K562 (cell line): ENCODE measurements around the gene XYLB. TPM values are rescaled to one million over a fixed set of nuclear protein-coding genes. Genes with fewer than 3 reads are reported as not detected.
A peak's percentile ranks its signal among the peaks of the same experiment; 100 is the strongest.

Experiments used
- CEBPB ChIP-seq: fragments of 450-650 bp; IDR thresholded peaks from 2 replicates; pipeline ENCODE4 v1.6.1; 2016; ENCODE audit warnings: missing genetic modification characterization, missing compliant biosample characterization
- CREM ChIP-seq: IDR thresholded peaks from 2 replicates; pipeline ENCODE4 v1.6.1; 2014; ENCODE audit warnings: antibody characterized with exemption, low read depth
- CTBP1 ChIP-seq: fragments of 450-650 bp; IDR thresholded peaks from 2 replicates; pipeline ENCODE4 v1.6.1; 2016; ENCODE audit warnings: borderline replicate concordance
- ETV6 ChIP-seq, 3 experiments: fragments of 150-350 bp in 1 of 3; sonication (generic) in 1 of 3; formaldehyde crosslinking in 1 of 3; IDR thresholded peaks; 2 replicates each; pipeline versions ENCODE4 v1.6.1 to v1.8.0; 2014 to 2022; ENCODE audit warnings: borderline replicate concordance in 2 of 3, low read depth in 2 of 3, antibody characterized with exemption in 1 of 3, low read length in 1 of 3, mild to moderate bottlenecking in 1 of 3, missing genetic modification reagents in 1 of 3
- HDAC3 ChIP-seq: fragments of 450-650 bp; IDR thresholded peaks from 2 replicates; pipeline ENCODE4 v1.6.1; 2018; ENCODE audit warnings: borderline replicate concordance, mild to moderate bottlenecking, moderate library complexity; ENCODE audit not compliant: partially characterized antibody
- MECOM ChIP-seq: fragments of 250-450 bp; sonication (Bioruptor Pico); IDR thresholded peaks from 2 replicates; pipeline ENCODE4 v1.8.0; 2022; ENCODE audit warnings: inconsistent platforms
- NCOA6 ChIP-seq: fragments of 450-650 bp; IDR thresholded peaks from 2 replicates; pipeline ENCODE4 v1.6.1; 2017; ENCODE audit warnings: mild to moderate bottlenecking
- PHF21A ChIP-seq: fragments of 450-650 bp; IDR thresholded peaks from 2 replicates; pipeline ENCODE4 v1.6.1; 2017; ENCODE audit warnings: low read depth, borderline replicate concordance
- PHTF2 ChIP-seq: fragments of 250-450 bp; sonication (Bioruptor Pico); IDR thresholded peaks from 2 replicates; pipeline ENCODE4 v1.5.0; 2021; ENCODE audit warnings: mild to moderate bottlenecking
- PTRF ChIP-seq: fragments of 450-650 bp; IDR thresholded peaks from 2 replicates; pipeline ENCODE4 v1.6.1; 2016; ENCODE audit warnings: mild to moderate bottlenecking, missing genetic modification characterization, missing compliant biosample characterization
- TAF15 ChIP-seq: fragments of 200-400 bp; formaldehyde crosslinking; IDR thresholded peaks from 2 replicates; pipeline ENCODE4 v1.6.1; 2017; ENCODE audit warnings: mild to moderate bottlenecking, low read depth, low read length, moderate library complexity
- TBL1XR1 ChIP-seq, 2 experiments: IDR thresholded peaks; 2 replicates each; pipeline ENCODE4 v1.6.1; 2012; ENCODE audit warnings: improper control_type of control experiment in 2 of 2, low read length in 2 of 2, mild to moderate bottlenecking in 1 of 2
- ZNF165 ChIP-seq: fragments of 250-450 bp; sonication (Bioruptor Pico); IDR thresholded peaks from 2 replicates; pipeline ENCODE4 v1.4.0; 2020; ENCODE audit warnings: borderline replicate concordance
- ZNF23 ChIP-seq: fragments of 250-450 bp; sonication (Bioruptor Pico); IDR thresholded peaks from 2 replicates; pipeline ENCODE4 v1.4.0; 2020; ENCODE audit warnings: mild to moderate bottlenecking
- polyA plus RNA-seq, 8 experiments: library from polyadenylated mRNA; depleted of rRNA in 4 of 8; stranded (reverse) in 5 of 8; unstranded in 3 of 8; fragments of >200 nt; fragmentation: Nextera tagmentation in 2 of 8; fragmentation: Illumina TruSeq in 1 of 8; extraction: Ambion mirVana in 2 of 8; extraction: Trizol in 1 of 8; gene quantifications; 2 replicates each; pipeline versions ENCODE4 v1.2.1 to v1.2.3, GENCODE V29; 2011 to 2014; ENCODE audit warnings: inconsistent platforms in 1 of 8, missing spikeins in 1 of 8
- total RNA-seq, 7 experiments: library from RNA; depleted of rRNA in 6 of 7; stranded (reverse); fragments of >200 nt in 6 of 7; fragmentation: Illumina TruSeq in 2 of 7; extraction: Trizol in 2 of 7; gene quantifications; 2 replicates each; pipeline versions ENCODE4 v1.2.1 to v1.2.3, GENCODE V29; 2011 to 2021; ENCODE audit warnings: low replicate concordance in 1 of 7
- TF ChIP-seq, protein P1 (sequence below): fragments of 450-650 bp; formaldehyde crosslinking; IDR thresholded peaks from 2 replicates; pipeline ENCODE4 v1.4.0; 2022; ENCODE audit warnings: missing genetic modification characterization
- TF ChIP-seq, protein P2 (sequence below): fragments of 250-450 bp; sonication (Bioruptor Pico); IDR thresholded peaks from 2 replicates; pipeline ENCODE4 v1.5.0; 2021
- TF ChIP-seq, protein P3 (sequence below): IDR thresholded peaks from 2 replicates; pipeline ENCODE4 v1.6.1; 2011; ENCODE audit not compliant: insufficient read length; ENCODE audit errors: extremely low read depth
- TF ChIP-seq, protein P4 (sequence below): fragments of 450-650 bp; IDR thresholded peaks from 2 replicates; pipeline ENCODE4 v1.6.1; 2016; ENCODE audit warnings: low read depth, mild to moderate bottlenecking, moderate library complexity
- TF ChIP-seq, protein P5 (sequence below): fragments of 250-450 bp; sonication (Bioruptor Pico); IDR thresholded peaks from 2 replicates; pipeline ENCODE4 v1.5.0; 2020; ENCODE audit warnings: mild to moderate bottlenecking, borderline replicate concordance
- TF ChIP-seq, protein P6 (sequence below): fragments of 250-450 bp; sonication (Bioruptor Pico); IDR thresholded peaks from 2 replicates; pipeline ENCODE4 v1.5.0; 2020; ENCODE audit warnings: mild to moderate bottlenecking

XYLB gene
- total and polyA plus RNA-seq, 9 of the 15 experiments (the other 6 are each of a cell fraction or from before 2014, with no cell fraction given): 4.0 to 20.2 (median 13.2) TPM

DNA sequence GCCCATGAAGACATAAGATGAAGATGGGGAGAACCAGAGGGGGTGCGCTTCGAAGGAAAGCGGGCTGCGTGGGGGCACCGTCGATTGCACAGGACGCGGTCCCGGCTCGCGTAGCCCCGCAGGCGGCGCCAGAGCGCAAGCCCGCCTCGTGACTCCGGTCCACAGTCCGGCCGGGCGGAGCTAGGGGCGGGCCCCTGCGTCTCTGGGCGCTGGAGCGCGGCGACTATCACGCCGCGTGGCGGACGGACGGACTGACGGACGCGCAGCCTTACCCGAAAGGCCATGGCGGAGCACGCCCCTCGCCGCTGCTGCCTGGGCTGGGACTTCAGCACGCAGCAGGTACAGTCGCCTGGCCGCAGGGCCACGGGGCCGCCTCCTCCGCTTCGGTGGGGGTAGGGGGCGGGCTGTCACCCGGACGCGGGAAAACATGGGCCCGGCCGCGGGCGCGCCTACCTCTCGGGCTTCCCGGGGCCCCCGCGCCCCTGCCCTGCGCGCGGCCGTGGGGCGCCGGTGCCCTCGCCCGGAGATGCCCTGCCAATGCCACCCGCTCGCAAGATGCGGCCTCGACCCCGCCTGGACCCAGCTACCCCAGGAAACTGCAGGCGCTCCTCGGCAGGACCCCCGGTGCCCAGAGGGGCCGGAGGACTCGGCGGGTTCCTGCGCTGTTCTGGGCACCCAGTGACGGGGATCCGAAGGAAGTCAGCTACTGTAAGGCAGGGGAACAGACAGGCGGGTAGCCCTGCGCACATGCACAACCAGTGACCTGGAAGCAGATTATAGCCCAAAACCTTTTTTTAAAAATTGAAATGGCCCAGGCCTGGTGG is at the start of gene XYLB (continued):
- no peak; the same call in 1 of the 2 replicates for TF ChIP-seq MECOM
- TF ChIP-seq, protein P1, sequence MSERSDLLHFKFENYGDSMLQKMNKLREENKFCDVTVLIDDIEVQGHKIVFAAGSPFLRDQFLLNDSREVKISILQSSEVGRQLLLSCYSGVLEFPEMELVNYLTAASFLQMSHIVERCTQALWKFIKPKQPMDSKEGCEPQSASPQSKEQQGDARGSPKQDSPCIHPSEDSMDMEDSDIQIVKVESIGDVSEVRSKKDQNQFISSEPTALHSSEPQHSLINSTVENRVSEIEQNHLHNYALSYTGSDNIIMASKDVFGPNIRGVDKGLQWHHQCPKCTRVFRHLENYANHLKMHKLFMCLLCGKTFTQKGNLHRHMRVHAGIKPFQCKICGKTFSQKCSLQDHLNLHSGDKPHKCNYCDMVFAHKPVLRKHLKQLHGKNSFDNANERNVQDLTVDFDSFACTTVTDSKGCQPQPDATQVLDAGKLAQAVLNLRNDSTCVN (CRISPR knock-in tag): no peak
- TF ChIP-seq CEBPB (tag): peak; percentile 58; the same call in 1 of the 2 replicates
- TF ChIP-seq NCOA6: peak; percentile 94
- TF ChIP-seq CTBP1: peak; percentile 98
- TF ChIP-seq, protein P2, sequence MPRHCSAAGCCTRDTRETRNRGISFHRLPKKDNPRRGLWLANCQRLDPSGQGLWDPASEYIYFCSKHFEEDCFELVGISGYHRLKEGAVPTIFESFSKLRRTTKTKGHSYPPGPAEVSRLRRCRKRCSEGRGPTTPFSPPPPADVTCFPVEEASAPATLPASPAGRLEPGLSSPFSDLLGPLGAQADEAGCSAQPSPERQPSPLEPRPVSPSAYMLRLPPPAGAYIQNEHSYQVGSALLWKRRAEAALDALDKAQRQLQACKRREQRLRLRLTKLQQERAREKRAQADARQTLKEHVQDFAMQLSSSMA: no peak; the same call in 1 of the 2 replicates
- TF ChIP-seq ETV6 (IDR thresholded peaks at IDR 0.05; ENCODE audit: borderline replicate concordance in 1 of 2, low read depth in 2 of 2, low read length in 1 of 2): peak in 1 of 2 experiments; percentile 16; a peak in 1 of 4 replicates
- TF ChIP-seq ETV6 (CRISPR knock-in tag; IDR thresholded peaks at IDR 0.05; ENCODE audit: borderline replicate concordance): no peak
- TF ChIP-seq, protein P3, sequence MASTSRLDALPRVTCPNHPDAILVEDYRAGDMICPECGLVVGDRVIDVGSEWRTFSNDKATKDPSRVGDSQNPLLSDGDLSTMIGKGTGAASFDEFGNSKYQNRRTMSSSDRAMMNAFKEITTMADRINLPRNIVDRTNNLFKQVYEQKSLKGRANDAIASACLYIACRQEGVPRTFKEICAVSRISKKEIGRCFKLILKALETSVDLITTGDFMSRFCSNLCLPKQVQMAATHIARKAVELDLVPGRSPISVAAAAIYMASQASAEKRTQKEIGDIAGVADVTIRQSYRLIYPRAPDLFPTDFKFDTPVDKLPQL: no peak
- no peak; a peak in 2 of 4 replicates for TF ChIP-seq TBL1XR1 (IDR thresholded peaks at IDR 0.05; ENCODE audit: low read length in 2 of 2)
- TF ChIP-seq PTRF (tag): no peak
- no peak for TF ChIP-seq ZNF23 (CRISPR knock-in tag)
- TF ChIP-seq CREM: peak; percentile 82
- TF ChIP-seq, protein P4, sequence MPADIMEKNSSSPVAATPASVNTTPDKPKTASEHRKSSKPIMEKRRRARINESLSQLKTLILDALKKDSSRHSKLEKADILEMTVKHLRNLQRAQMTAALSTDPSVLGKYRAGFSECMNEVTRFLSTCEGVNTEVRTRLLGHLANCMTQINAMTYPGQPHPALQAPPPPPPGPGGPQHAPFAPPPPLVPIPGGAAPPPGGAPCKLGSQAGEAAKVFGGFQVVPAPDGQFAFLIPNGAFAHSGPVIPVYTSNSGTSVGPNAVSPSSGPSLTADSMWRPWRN: 0 out of 2 replicates have a peak, but pooled peaks have one; percentile 33
- TF ChIP-seq, protein P5, sequence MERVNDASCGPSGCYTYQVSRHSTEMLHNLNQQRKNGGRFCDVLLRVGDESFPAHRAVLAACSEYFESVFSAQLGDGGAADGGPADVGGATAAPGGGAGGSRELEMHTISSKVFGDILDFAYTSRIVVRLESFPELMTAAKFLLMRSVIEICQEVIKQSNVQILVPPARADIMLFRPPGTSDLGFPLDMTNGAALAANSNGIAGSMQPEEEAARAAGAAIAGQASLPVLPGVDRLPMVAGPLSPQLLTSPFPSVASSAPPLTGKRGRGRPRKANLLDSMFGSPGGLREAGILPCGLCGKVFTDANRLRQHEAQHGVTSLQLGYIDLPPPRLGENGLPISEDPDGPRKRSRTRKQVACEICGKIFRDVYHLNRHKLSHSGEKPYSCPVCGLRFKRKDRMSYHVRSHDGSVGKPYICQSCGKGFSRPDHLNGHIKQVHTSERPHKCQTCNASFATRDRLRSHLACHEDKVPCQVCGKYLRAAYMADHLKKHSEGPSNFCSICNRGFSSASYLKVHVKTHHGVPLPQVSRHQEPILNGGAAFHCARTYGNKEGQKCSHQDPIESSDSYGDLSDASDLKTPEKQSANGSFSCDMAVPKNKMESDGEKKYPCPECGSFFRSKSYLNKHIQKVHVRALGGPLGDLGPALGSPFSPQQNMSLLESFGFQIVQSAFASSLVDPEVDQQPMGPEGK (CRISPR knock-in tag): no peak
- peak; percentile 66; the same call in 1 of the 2 replicates for TF ChIP-seq PHF21A
- TF ChIP-seq PHTF2 (CRISPR knock-in tag): no peak
- TF ChIP-seq, protein P6, sequence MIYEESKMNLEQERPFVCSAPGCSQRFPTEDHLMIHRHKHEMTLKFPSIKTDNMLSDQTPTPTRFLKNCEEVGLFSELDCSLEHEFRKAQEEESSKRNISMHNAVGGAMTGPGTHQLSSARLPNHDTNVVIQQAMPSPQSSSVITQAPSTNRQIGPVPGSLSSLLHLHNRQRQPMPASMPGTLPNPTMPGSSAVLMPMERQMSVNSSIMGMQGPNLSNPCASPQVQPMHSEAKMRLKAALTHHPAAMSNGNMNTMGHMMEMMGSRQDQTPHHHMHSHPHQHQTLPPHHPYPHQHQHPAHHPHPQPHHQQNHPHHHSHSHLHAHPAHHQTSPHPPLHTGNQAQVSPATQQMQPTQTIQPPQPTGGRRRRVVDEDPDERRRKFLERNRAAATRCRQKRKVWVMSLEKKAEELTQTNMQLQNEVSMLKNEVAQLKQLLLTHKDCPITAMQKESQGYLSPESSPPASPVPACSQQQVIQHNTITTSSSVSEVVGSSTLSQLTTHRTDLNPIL (CRISPR knock-in tag): no peak
- TF ChIP-seq ZNF165 (CRISPR knock-in tag): peak; percentile 68; the same call in 1 of the 2 replicates
- TF ChIP-seq HDAC3: no peak
- no peak for TF ChIP-seq TAF15
